ENCODE results near the gene DDX25.

DDX25 gene

GRCh38 chr11:125977333-125977732 lies 73.0 kb downstream of the DDX25 start:
- no peaks in the 10 kb centered on the region for H3K36me3 ChIP-seq (ENCODE audit: low read length)
- no peak overlapping the region for H3K27ac ChIP-seq (ENCODE audit: low read depth, low read length)
- no peaks in the 10 kb centered on the region for H3K27me3 ChIP-seq (ENCODE audit: low read length)
- no peaks in the 10 kb centered on the region for H3K79me2 ChIP-seq (ENCODE audit: insufficient read depth, low read length)
- no peaks in the 10 kb centered on the region for H3K9me2 ChIP-seq (replicated peaks; ENCODE audit: insufficient read depth, low read length)
- no peaks in the 10 kb centered on the region for H4K20me1 ChIP-seq (ENCODE audit: low read depth, low read length)
- TF ChIP-seq EZH2phosphoT487 (conservative IDR thresholded peaks at IDR 0.05; ENCODE audit: low read length), result no peak
- no peak for TF ChIP-seq CTCF (IDR thresholded peaks at IDR 0.05; ENCODE audit: insufficient read depth, low read length, poor library complexity, severe bottlenecking)
- no peaks in the 10 kb centered on the region for H3F3A ChIP-seq (ENCODE audit: insufficient read depth)
- H3K4me2 ChIP-seq (ENCODE audit: low read depth, low read length, poor library complexity, severe bottlenecking), result no peak overlapping the region
- no peak overlapping the region for H3K9ac ChIP-seq (ENCODE audit: low read length)
- H3K9me3 ChIP-seq (ENCODE audit: insufficient read depth, low read length), result no peaks in the 10 kb centered on the region
- H3K4me3 ChIP-seq (ENCODE audit: insufficient read depth, low read length, poor library complexity, severe bottlenecking), result no peak overlapping the region
- H2AFZ ChIP-seq (ENCODE audit: low read depth, low read length, severe bottlenecking), result no peak overlapping the region

GRCh38 chr11:125978181-125978716 lies 73.9 kb downstream of the DDX25 start:
- no peaks in the 10 kb centered on the region for H3K9me3 ChIP-seq (ENCODE audit: insufficient read depth, low read length)
- no peaks in the 10 kb centered on the region for H3K79me2 ChIP-seq (ENCODE audit: insufficient read depth, low read length)
- no peak overlapping the region for H3K27ac ChIP-seq (ENCODE audit: low read depth, low read length)
- no peak overlapping the region for H3K4me2 ChIP-seq (ENCODE audit: low read depth, low read length, poor library complexity, severe bottlenecking)
- H2AFZ ChIP-seq (ENCODE audit: low read depth, low read length, severe bottlenecking), result no peak overlapping the region
- no peaks in the 10 kb centered on the region for H4K20me1 ChIP-seq (ENCODE audit: low read depth, low read length)
- no peaks in the 10 kb centered on the region for H3K27me3 ChIP-seq (ENCODE audit: low read length)
- H3K4me3 ChIP-seq (ENCODE audit: insufficient read depth, low read length, poor library complexity, severe bottlenecking), result no peak overlapping the region
- H3K36me3 ChIP-seq (ENCODE audit: low read length), result no peaks in the 10 kb centered on the region
- H3F3A ChIP-seq (ENCODE audit: insufficient read depth), result no peaks in the 10 kb centered on the region
- TF ChIP-seq EZH2phosphoT487 (conservative IDR thresholded peaks at IDR 0.05; ENCODE audit: low read length), result no peak
- TF ChIP-seq CTCF (IDR thresholded peaks at IDR 0.05; ENCODE audit: insufficient read depth, low read length, poor library complexity, severe bottlenecking), result no peak
- H3K9ac ChIP-seq (ENCODE audit: low read length), result no peak overlapping the region
- no peaks in the 10 kb centered on the region for H3K9me2 ChIP-seq (replicated peaks; ENCODE audit: insufficient read depth, low read length)

Measured in SU-DHL-6 (cell line).